GM12878 (cell line): ENCODE measurements around the gene NUP214.

ENCODE experiments used
- BHLHE40 ChIP-seq, 2 experiments: fragments of 450-650 bp in 1 of 2; IDR thresholded peaks; 2 replicates each; pipeline ENCODE4 v1.6.1; 2011 to 2017; ENCODE audit warnings: low read depth in 2 of 2, borderline replicate concordance in 1 of 2, improper control_type of control experiment in 1 of 2, low read length in 1 of 2, mild to moderate bottlenecking in 1 of 2
- MEF2A ChIP-seq: IDR thresholded peaks from 2 replicates; pipeline ENCODE4 v1.6.1; 2011; ENCODE audit warnings: low read depth, mild to moderate bottlenecking, low read length, moderate library complexity; ENCODE audit not compliant: insufficient read depth
- MYC ChIP-seq: IDR thresholded peaks from 2 replicates; pipeline ENCODE4 v1.6.1; 2011; ENCODE audit warnings: mild to moderate bottlenecking, low read length, moderate library complexity, inconsistent platforms; ENCODE audit not compliant: insufficient read depth, insufficient replicate concordance, insufficient read length, severe bottlenecking
- POLR2A ChIP-seq: IDR thresholded peaks from 2 replicates; pipeline ENCODE4 v1.6.1; 2011; ENCODE audit warnings: low read depth, mild to moderate bottlenecking, low read length
- RAD21 ChIP-seq: IDR thresholded peaks from 2 replicates; pipeline ENCODE4 v1.6.1; 2011; ENCODE audit warnings: mild to moderate bottlenecking, low read depth, low read length, moderate library complexity; ENCODE audit not compliant: insufficient read depth
- RBBP5 ChIP-seq: fragments of 200-600 bp; sonication (generic); conservative IDR thresholded peaks from 2 replicates; pipeline ENCODE4 v1.6.1; 2016
- SREBF2 ChIP-seq: IDR thresholded peaks from 2 replicates; pipeline ENCODE4 v1.6.1; 2012; ENCODE audit warnings: mild to moderate bottlenecking, low read length
- TCF7 ChIP-seq: IDR thresholded peaks from 2 replicates; pipeline ENCODE4 v1.6.1; 2014; ENCODE audit warnings: antibody characterized with exemption, borderline replicate concordance
- TF ChIP-seq, protein P1 (sequence below), 3 experiments: IDR thresholded peaks in 2 of 3; conservative IDR thresholded peaks in 1 of 3; 2 replicates each; pipeline ENCODE4 v1.5.1; 2011; ENCODE audit warnings: low read depth in 3 of 3, low read length in 3 of 3, mild to moderate bottlenecking in 3 of 3, control low read depth in 2 of 3, moderate library complexity in 2 of 3, inconsistent platforms in 1 of 3, mixed read lengths in 1 of 3; ENCODE audit not compliant: control insufficient read depth in 2 of 3, insufficient read depth in 1 of 3; ENCODE audit errors: extremely low read depth in 1 of 3
- TF ChIP-seq, protein P2 (sequence below): IDR thresholded peaks from 2 replicates; pipeline ENCODE4 v1.6.1; 2011; ENCODE audit warnings: mild to moderate bottlenecking, low read depth, low read length, moderate library complexity; ENCODE audit not compliant: insufficient replicate concordance

DNA sequence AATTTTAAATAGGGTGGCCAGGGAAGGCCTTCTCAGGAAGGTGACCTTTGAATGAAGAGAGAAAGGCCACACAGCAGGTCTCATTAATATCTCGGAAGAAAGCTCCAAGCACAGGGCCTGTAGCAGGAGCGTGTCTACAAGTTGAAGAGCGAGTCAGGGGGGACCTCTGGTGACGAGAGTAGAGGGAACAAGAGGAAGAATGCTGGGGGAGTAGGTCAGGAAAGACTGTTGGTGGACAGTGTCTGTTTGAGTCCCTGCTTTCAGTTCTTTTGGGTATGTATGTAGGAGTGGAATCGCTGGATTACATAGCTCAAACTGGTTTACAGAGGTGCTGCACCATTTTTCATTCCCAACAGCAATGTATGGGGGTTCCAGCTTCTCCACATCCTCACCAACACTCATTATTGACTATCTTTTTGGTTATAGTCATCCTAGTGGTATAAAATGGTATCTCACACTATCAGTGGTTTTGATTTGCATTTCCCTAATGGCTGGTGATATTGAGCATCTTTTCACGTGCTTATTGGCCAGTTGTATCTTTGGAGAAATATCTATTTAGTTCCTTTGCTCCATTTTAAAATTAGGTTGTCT lies 55.8 kb downstream of the NUP214 start:
- TF ChIP-seq POLR2A (no peak), MEF2A (no peak), MYC (no peak), RBBP5 (no peak), TCF7 (no peak), RAD21 (no peak), SREBF2 (no peak), BHLHE40 (IDR thresholded peaks at IDR 0.05; ENCODE audit: borderline replicate concordance in 1 of 2, low read depth in 2 of 2, low read length in 1 of 2) (no peak)
- TF ChIP-seq, protein P1, sequence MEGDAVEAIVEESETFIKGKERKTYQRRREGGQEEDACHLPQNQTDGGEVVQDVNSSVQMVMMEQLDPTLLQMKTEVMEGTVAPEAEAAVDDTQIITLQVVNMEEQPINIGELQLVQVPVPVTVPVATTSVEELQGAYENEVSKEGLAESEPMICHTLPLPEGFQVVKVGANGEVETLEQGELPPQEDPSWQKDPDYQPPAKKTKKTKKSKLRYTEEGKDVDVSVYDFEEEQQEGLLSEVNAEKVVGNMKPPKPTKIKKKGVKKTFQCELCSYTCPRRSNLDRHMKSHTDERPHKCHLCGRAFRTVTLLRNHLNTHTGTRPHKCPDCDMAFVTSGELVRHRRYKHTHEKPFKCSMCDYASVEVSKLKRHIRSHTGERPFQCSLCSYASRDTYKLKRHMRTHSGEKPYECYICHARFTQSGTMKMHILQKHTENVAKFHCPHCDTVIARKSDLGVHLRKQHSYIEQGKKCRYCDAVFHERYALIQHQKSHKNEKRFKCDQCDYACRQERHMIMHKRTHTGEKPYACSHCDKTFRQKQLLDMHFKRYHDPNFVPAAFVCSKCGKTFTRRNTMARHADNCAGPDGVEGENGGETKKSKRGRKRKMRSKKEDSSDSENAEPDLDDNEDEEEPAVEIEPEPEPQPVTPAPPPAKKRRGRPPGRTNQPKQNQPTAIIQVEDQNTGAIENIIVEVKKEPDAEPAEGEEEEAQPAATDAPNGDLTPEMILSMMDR (IDR thresholded peaks at IDR 0.05 in 2 of 3, conservative IDR thresholded peaks at IDR 0.05 in 1 of 3; ENCODE audit: control insufficient read depth in 2 of 3, extremely low read depth in 1 of 3, insufficient read depth in 1 of 3, low read depth in 3 of 3, low read length in 3 of 3), result peak in 1 of 3 experiments; percentile 19; a peak in 1 of 6 replicates
- TF ChIP-seq, protein P2, sequence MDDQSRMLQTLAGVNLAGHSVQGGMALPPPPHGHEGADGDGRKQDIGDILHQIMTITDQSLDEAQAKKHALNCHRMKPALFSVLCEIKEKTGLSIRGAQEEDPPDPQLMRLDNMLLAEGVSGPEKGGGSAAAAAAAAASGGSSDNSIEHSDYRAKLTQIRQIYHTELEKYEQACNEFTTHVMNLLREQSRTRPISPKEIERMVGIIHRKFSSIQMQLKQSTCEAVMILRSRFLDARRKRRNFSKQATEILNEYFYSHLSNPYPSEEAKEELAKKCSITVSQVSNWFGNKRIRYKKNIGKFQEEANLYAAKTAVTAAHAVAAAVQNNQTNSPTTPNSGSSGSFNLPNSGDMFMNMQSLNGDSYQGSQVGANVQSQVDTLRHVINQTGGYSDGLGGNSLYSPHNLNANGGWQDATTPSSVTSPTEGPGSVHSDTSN, result no peak
